Ectodermal cell (in vitro differentiated cells): ENCODE measurements around the gene SH3BP5.

Experiments
- H3K27ac ChIP-seq: 2 replicates; pipeline ENCODE4 v1.7.0; 2013; ENCODE audit warnings: mild to moderate bottlenecking, low read depth, low read length; ENCODE audit not compliant: insufficient read depth, poor library complexity, severe bottlenecking
- H3K27me3 ChIP-seq: 2 replicates; pipeline ENCODE4 v1.7.0; 2013; ENCODE audit warnings: mild to moderate bottlenecking, low read length; ENCODE audit not compliant: insufficient read depth, control insufficient read depth, poor library complexity, severe bottlenecking
- H3K36me3 ChIP-seq: one replicate; pipeline ENCODE4 v1.7.0; 2013; ENCODE audit warnings: low read length; ENCODE audit not compliant: control insufficient read depth, insufficient read depth
- H3K4me1 ChIP-seq: one replicate; pipeline ENCODE4 v1.7.0; 2013; ENCODE audit warnings: low read length; ENCODE audit not compliant: control insufficient read depth, insufficient read depth
- H3K4me3 ChIP-seq: 2 replicates; pipeline ENCODE4 v1.7.0; 2013; ENCODE audit warnings: low read depth, low read length, control low read depth; ENCODE audit not compliant: insufficient read depth
- H3K9me3 ChIP-seq: 2 replicates; pipeline ENCODE4 v1.7.0; 2013; ENCODE audit warnings: mild to moderate bottlenecking, low read length, moderate library complexity; ENCODE audit not compliant: control insufficient read depth
- WGBS, 2 experiments: methylation state at CpG; one replicate each; pipeline ENCODE4 v1.1.7; 2013; ENCODE audit warnings: missing lambda C conversion rate in 2 of 2; 5-methylcytosine and 5-hydroxymethylcytosine counted together

SH3BP5 gene

DNA sequence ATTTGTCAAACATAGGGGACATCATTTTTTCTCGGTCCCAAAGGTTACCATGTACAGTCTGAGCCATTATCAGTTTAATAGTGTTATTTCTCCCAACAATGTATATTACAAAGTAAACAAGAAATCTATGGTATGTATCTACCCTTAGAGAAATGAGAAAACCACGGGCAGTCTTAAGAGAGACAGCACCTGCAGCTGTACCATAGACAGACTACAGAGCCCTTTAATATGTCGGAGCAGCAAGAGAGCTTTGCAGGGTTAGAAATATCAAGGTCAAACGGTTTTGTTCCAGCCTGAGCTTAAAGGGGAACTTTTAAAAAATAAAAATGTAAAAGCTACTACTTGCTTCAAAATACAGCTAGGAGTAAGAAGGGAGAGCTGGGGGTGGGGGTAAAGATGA, 53.2 kb downstream of the SH3BP5 start:
- Histone ChIP-seq H3K27ac (no peak overlapping the region), H3K9me3 (no peaks in the 10 kb centered on the region), H3K27me3 (no peaks in the 10 kb centered on the region), H3K36me3 (no peaks in the 10 kb centered on the region), H3K4me3 (no peak overlapping the region), H3K4me1 (peaks cover 23% of the 10 kb centered on the region)
- 87 to 93% methylated on average over 3 to 4 of the region's 4 CpGs for WGBS, 2 experiments

- WGBS, 2 experiments, result 38 to 49% methylated on average over 13 of the region's 13 CpGs
- no peak overlapping the region for H3K4me3 ChIP-seq
Measured at GRCh38 chr3:15277861-15278500, 54.4 kb downstream of the SH3BP5 start.

DNA sequence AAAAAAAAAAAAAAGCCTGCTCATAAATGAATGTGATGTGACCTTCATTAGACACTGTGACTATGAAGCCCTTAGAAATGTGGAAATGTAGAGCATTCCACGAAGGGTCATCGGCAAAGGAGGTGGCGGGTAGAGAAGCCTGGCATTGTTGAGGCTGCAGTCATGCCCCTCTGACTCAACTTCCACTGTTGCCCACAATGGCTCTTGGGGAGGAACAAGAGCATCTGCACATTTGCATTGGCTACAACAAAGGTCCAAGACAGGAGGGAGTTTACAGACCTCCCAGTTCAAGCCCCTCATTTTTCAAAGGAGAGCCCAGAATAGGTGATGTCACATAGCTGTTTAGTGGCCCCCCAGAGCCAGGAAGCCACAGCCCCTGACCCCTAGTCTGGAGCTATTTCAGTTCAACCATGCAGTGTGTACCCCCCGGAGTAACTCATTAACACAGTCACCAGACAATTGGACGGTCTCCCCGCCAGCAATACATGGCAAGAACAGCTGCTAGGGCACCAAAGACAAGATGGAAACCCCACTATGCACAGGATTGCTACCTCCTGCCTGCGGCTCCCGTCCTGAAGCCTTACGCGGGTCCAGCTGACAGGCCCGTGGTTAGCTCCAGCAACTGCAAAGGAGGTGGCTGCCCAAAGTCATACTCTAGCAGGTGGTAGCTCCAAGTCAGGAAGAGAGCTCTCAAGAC, 56.2 kb downstream of the SH3BP5 start:
- Histone ChIP-seq H3K9me3 (no peaks in the 10 kb centered on the region), H3K27ac (no peak overlapping the region), H3K27me3 (no peaks in the 10 kb centered on the region), H3K4me3 (no peak overlapping the region), H3K36me3 (no peaks in the 10 kb centered on the region), H3K4me1 (peaks cover 23% of the 10 kb centered on the region)
- WGBS, 2 experiments, result 92% methylated on average over 11 of the region's 11 CpGs

More at GRCh38 chr3:15277861-15278500, 54.4 kb downstream of the SH3BP5 start:
- no peak overlapping the region for H3K27ac ChIP-seq
- peaks cover 23% of the 10 kb centered on the region for H3K4me1 ChIP-seq
- H3K27me3 ChIP-seq, result no peaks in the 10 kb centered on the region
- no peaks in the 10 kb centered on the region for H3K9me3 ChIP-seq
- no peaks in the 10 kb centered on the region for H3K36me3 ChIP-seq

- H3K27me3 ChIP-seq, result no peaks in the 10 kb centered on the region
- peaks cover 8% of the 10 kb centered on the region for H3K4me1 ChIP-seq
- H3K36me3 ChIP-seq, result no peaks in the 10 kb centered on the region
- no peak overlapping the region for H3K4me3 ChIP-seq
- H3K9me3 ChIP-seq, result no peaks in the 10 kb centered on the region
- no peak overlapping the region for H3K27ac ChIP-seq
- WGBS, 2 experiments, result 93 to 94% methylated on average over 5 of the region's 5 CpGs
Measured at GRCh38 chr3:15273227-15273626, 59.2 kb downstream of the SH3BP5 start.

DNA sequence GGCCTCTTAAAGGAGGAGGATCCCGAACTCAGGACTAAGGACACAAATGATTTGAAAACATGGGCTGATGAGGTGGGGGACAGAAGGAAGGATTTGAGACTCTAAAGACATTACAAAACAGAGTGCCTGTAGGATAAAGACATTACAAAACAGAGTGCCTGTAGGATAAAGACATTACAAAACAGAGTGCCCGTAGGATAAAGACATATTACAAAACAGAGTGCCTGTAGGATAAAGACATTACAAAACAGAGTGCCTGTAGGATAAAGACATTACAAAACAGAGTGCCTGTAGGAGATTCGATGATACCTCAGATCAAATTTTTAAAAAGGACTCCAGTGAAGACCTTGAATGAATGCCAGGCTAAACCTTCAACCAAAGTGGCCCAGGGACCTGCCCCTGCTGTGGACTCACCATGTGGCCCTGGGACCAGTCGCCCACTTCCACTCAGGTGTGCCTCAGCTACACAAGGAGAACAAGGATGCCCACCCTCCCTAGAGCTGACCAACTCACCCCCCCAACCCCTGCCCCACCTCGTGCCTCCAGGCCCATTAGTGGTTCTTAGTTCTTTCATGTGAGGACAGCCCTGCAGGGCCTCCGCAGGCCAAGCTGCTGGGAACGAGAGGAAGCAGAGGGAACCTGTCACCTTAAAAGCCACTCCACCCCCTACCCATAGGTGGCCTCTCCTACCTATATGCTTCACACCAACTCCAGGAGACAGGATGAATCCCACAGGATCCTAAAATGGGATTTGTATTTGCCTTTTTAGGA, 59.8 kb downstream of the SH3BP5 start:
- Histone ChIP-seq H3K27ac (no peak overlapping the region), H3K4me1 (peaks cover 2% of the 10 kb centered on the region), H3K27me3 (no peaks in the 10 kb centered on the region), H3K9me3 (no peaks in the 10 kb centered on the region), H3K36me3 (no peaks in the 10 kb centered on the region), H3K4me3 (no peak overlapping the region)
- WGBS, 2 experiments, result 68 to 72% methylated on average over 7 of the region's 7 CpGs

DNA sequence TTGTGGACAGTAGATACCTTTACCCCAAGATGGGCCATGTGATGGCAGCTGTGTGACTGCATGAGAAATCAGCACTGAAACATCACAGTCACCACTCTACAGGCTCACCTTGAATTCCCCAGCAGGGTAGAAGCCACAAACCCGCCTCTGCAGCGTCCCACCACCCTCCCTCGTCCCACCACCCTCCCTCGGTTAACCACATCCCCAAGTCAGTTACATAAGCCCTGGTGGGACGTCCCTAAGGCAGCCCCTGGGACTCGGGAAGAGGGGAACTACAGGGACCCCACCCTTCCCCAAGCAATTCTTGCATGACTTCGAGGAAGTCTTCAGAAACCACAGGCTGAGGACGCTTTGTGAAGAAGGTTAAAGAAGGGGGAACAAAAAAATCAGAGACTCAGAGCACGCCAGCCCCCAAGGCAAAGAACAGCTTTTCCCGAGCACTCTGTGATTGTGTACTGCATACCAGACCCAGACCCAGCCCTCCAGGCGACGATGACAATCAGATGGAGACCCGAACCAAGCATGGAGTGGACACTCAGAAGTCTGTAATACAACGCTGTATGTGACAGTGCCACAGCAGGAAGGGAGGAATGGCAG, 60.5 kb downstream of the SH3BP5 start:
- H3K27me3 ChIP-seq, result no peaks in the 10 kb centered on the region
- WGBS, 2 experiments, result 81 to 83% methylated on average over 14 of the region's 14 CpGs
- no peak overlapping the region for H3K27ac ChIP-seq
- H3K4me3 ChIP-seq, result no peak overlapping the region
- H3K9me3 ChIP-seq, result no peaks in the 10 kb centered on the region
- no peaks in the 10 kb centered on the region for H3K36me3 ChIP-seq
- H3K4me1 ChIP-seq, result no peaks in the 10 kb centered on the region

DNA sequence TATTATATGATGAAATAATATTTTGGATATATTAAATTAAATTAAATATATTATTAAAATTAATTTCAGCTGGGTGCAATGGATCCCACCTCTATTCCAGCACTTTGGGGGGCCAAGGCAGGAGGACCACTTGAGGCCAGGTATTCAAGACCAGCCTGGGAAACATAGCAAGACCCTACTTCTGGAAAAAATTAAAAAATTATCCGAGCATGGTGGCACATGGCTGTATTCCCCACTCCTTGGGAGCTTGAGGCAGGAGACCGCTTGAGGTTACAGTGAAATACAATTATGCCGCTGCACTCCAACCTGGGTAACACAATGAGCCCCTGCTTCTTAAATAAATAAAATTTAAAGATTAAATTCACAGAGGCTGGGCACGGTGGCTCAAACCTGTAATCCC, 61.4 kb downstream of the SH3BP5 start:
- Histone ChIP-seq H3K36me3 (no peaks in the 10 kb centered on the region), H3K27ac (no peak overlapping the region), H3K4me1 (no peaks in the 10 kb centered on the region), H3K4me3 (no peak overlapping the region), H3K27me3 (no peaks in the 10 kb centered on the region), H3K9me3 (no peaks in the 10 kb centered on the region)
- 90 to 95% methylated on average over 4 of the region's 4 CpGs for WGBS, 2 experiments

GRCh38 chr3:15269091-15269989, 63.0 kb downstream of the SH3BP5 start:
- H3K27me3 ChIP-seq, result no peaks in the 10 kb centered on the region
- no peak overlapping the region for H3K27ac ChIP-seq
- 75 to 80% methylated on average over 29 of the region's 29 CpGs for WGBS, 2 experiments
- no peaks in the 10 kb centered on the region for H3K9me3 ChIP-seq
- no peaks in the 10 kb centered on the region for H3K36me3 ChIP-seq
- no peak overlapping the region for H3K4me3 ChIP-seq
- no peaks in the 10 kb centered on the region for H3K4me1 ChIP-seq

- Histone ChIP-seq H3K36me3 (no peaks in the 10 kb centered on the region), H3K4me1 (no peaks in the 10 kb centered on the region)
Measured at GRCh38 chr3:15268033-15268631, 64.3 kb downstream of the SH3BP5 start.

More at GRCh38 chr3:15268033-15268631, 64.3 kb downstream of the SH3BP5 start:
- Histone ChIP-seq H3K4me3 (no peak overlapping the region), H3K9me3 (no peaks in the 10 kb centered on the region), H3K27me3 (no peaks in the 10 kb centered on the region), H3K27ac (no peak overlapping the region)
- WGBS, 2 experiments, result 44 to 47% methylated on average over 15 of the region's 15 CpGs
